GM21515 (cell line): ENCODE data around the gene CASZ1.

Source experiments
- ATAC-seq: cut with Tn5 transposase; IDR thresholded peaks from one replicate; pipeline ENCODE4 v1.9.1; 2021; ENCODE audit not compliant: unreplicated experiment

CASZ1 gene

GRCh38 chr1:10659218-10659617, 137.2 kb downstream of the CASZ1 start:
- no peak for ATAC-seq

GRCh38 chr1:10658396-10659066, 137.9 kb downstream of the CASZ1 start:
- no peak for ATAC-seq

- ATAC-seq = no peak
Observed at GRCh38 chr1:10657088-10657847, 139.2 kb downstream of the CASZ1 start.

- ATAC-seq = no peak
Observed at GRCh38 chr1:10656431-10656830, 140.0 kb downstream of the CASZ1 start.

- no peak for ATAC-seq
Observed at GRCh38 chr1:10655002-10655401, 141.4 kb downstream of the CASZ1 start.

GRCh38 chr1:10653370-10654125, 142.9 kb downstream of the CASZ1 start:
- no peak for ATAC-seq

- no peak for ATAC-seq
Observed at GRCh38 chr1:10652626-10653025, 143.8 kb downstream of the CASZ1 start.

GRCh38 chr1:10651793-10652192, 144.7 kb downstream of the CASZ1 start:
- ATAC-seq = no peak

GRCh38 chr1:10651389-10651766, 145.1 kb downstream of the CASZ1 start:
- ATAC-seq = no peak

- ATAC-seq = no peak
Observed at GRCh38 chr1:10650556-10651388, 145.7 kb downstream of the CASZ1 start.

GRCh38 chr1:10649517-10650201, 146.8 kb downstream of the CASZ1 start:
- no peak for ATAC-seq

- no peak for ATAC-seq
Observed at GRCh38 chr1:10648689-10649516, 147.5 kb downstream of the CASZ1 start.

GRCh38 chr1:10647414-10648170, 148.9 kb downstream of the CASZ1 start:
- no peak for ATAC-seq

- no peak for ATAC-seq
Observed at GRCh38 chr1:10646347-10646861, 150.0 kb downstream of the CASZ1 start.

- ATAC-seq = no peak
Observed at GRCh38 chr1:10644307-10645128, 151.9 kb downstream of the CASZ1 start.

GRCh38 chr1:10643607-10644306, 152.7 kb downstream of the CASZ1 start:
- ATAC-seq = no peak

GRCh38 chr1:10642403-10643080, 153.9 kb downstream of the CASZ1 start:
- no peak for ATAC-seq
